ENCODE measurements around the gene ANKRD65. TPM values are rescaled to one million over a fixed set of nuclear protein-coding genes. Genes with fewer than 3 reads are reported as not detected.
A peak's percentile ranks its signal among the peaks of the same experiment; 100 is the strongest.
"Not testable (repeated sequence)": the region's sequence is repeated elsewhere in the genome, so short reads cannot be mapped to it uniquely, and the experiment has no call there.

Gene ANKRD65
- total RNA-seq, 2 donors from 2014 or later, result 11.2 to 15.5 TPM

- intact Hi-C loops (cut with DNase I), result no loop called here
- no peak for TF ChIP-seq POLR2A (IDR thresholded peaks at IDR 0.05)
- no peak for TF ChIP-seq CTCF (IDR thresholded peaks at IDR 0.05)
- Histone ChIP-seq H3K9me3 (no peaks in the 10 kb centered on the region), H3K27me3 (no peaks in the 10 kb centered on the region), H3K27ac (no peak within 1 kb of the TSS), H3K4me1 (no peaks in the 10 kb centered on the region), H3K36me3 (replicated peaks in 1 of 2; ENCODE audit: insufficient read depth in 1 of 2, low read depth in 2 of 2) (no peaks in the 10 kb centered on the region), H3K4me3 (no peak within 1 kb of the TSS)
- 62 to 67% methylated on average over 6 of the region's 6 CpGs for WGBS, 2 donors
- ATAC-seq, result no peak
- DNase-seq, result no peak
Observed at GRCh38 chr1:1449099-1449739, 28.1 kb upstream of the ANKRD65 start, which contains the start of gene ATAD3C. Gene ATAD3C, plus strand, starts transcription at chr1:1449689. Its CDS starts 995 bp downstream, at chr1:1450684.

- DNase-seq; H3K36me3 ChIP-seq (replicated peaks in 1 of 2; ENCODE audit: insufficient read depth in 1 of 2, low read depth in 2 of 2); H3K4me3 ChIP-seq; H3K4me1 ChIP-seq; ATAC-seq; H3K27me3 ChIP-seq; H3K27ac ChIP-seq; intact Hi-C loops (cut with DNase I); H3K9me3 ChIP-seq: not testable (repeated sequence)
- WGBS, 2 donors, result 84 to 89% methylated on average over 19 of the region's 19 CpGs
Observed at GRCh38 chr1:1446631-1447030, 25.6 kb upstream of the ANKRD65 start.

GRCh38 chr1:1442069-1442770 is 21.1 kb upstream of the ANKRD65 start:
- Histone ChIP-seq H3K4me1 (peaks cover 41% of the 10 kb centered on the region), H3K27me3 (no peaks in the 10 kb centered on the region), H3K9me3 (no peaks in the 10 kb centered on the region), H3K36me3 (replicated peaks in 1 of 2; ENCODE audit: insufficient read depth in 1 of 2, low read depth in 2 of 2) (no peaks in the 10 kb centered on the region), H3K4me3 (no peak overlapping the region), H3K27ac (peak overlapping the region in 3 of 4 donors; percentile 46 to 64 (median 50))
- WGBS, 2 donors, result 55 to 59% methylated on average over 10 to 32 of the region's 32 CpGs
- intact Hi-C loops (cut with DNase I), result no loop called here
- TF ChIP-seq POLR2A (IDR thresholded peaks at IDR 0.05), result peak; percentile 15 to 30 (median 20)
- TF ChIP-seq CTCF (IDR thresholded peaks at IDR 0.05), result no peak
- DNase-seq (peak; percentile 66 to 86 (median 80)), ATAC-seq (peak; percentile 45)

- ATAC-seq (peak; percentile 56), DNase-seq (peak in 3 of 4 donors; percentile 62 to 72 (median 65))
- H3K9me3 ChIP-seq, result no peaks in the 10 kb centered on the region
- TF ChIP-seq CTCF (IDR thresholded peaks at IDR 0.05), result peak; percentile 83 to 94 (median 90)
- no peak for TF ChIP-seq POLR2A (IDR thresholded peaks at IDR 0.05)
- no peaks in the 10 kb centered on the region for H3K36me3 ChIP-seq (replicated peaks in 1 of 2; ENCODE audit: insufficient read depth in 1 of 2, low read depth in 2 of 2)
- H3K27ac ChIP-seq, result peak overlapping the region in 3 of 4 donors; percentile 11 to 64 (median 50)
- no peaks in the 10 kb centered on the region for H3K27me3 ChIP-seq
- no peak overlapping the region for H3K4me3 ChIP-seq
- intact Hi-C loops (cut with DNase I), result no loop called here
- 0 to 16% methylated on average over 5 to 27 of the region's 29 CpGs for WGBS, 2 donors
- H3K4me1 ChIP-seq, result peaks cover 50% of the 10 kb centered on the region
Observed at GRCh38 chr1:1441002-1441888, 20.2 kb upstream of the ANKRD65 start.

All from body of pancreas (tissue), 4 donors.